Smooth muscle cell (in vitro differentiated cells): ENCODE data around the gene KMT2E. TPM values are rescaled to one million over a fixed set of nuclear protein-coding genes. Genes with fewer than 3 reads are reported as not detected.

Experiments
- DNase-seq: peaks from one replicate; lab custom pipeline; 2025; ENCODE audit not compliant: unreplicated experiment; lab: John Stamatoyannopoulos, UW
- H2AFZ ChIP-seq: fragments of 200-600 bp; sonication (generic); 2 replicates; pipeline ENCODE4 v1.6.0; 2016; ENCODE audit warnings: antibody characterized with exemption, low read depth, mild to moderate bottlenecking
- H3F3A ChIP-seq: fragments of 200-600 bp; sonication (generic); 2 replicates; pipeline ENCODE4 v1.6.0; 2017; ENCODE audit warnings: antibody characterized with exemption, low read depth
- H3K27ac ChIP-seq: fragments of 200-600 bp; sonication (generic); 2 replicates; pipeline ENCODE4 v1.5.1; 2016; ENCODE audit warnings: low read depth, mild to moderate bottlenecking
- H3K27me3 ChIP-seq: fragments of 200-600 bp; sonication (generic); 2 replicates; pipeline ENCODE4 v1.6.1; 2016; ENCODE audit warnings: low read depth, mild to moderate bottlenecking
- H3K36me3 ChIP-seq: fragments of 200-600 bp; sonication (generic); 2 replicates; pipeline ENCODE4 v1.5.1; 2016; ENCODE audit warnings: low read depth
- H3K4me1 ChIP-seq: fragments of 200-600 bp; sonication (generic); 2 replicates; pipeline ENCODE4 v1.5.1; 2016; ENCODE audit warnings: low read depth
- H3K4me2 ChIP-seq: fragments of 200-600 bp; sonication (generic); 2 replicates; pipeline ENCODE4 v1.6.0; 2016; ENCODE audit warnings: mild to moderate bottlenecking
- H3K4me3 ChIP-seq: fragments of 200-600 bp; sonication (generic); 2 replicates; pipeline ENCODE4 v1.5.1; 2016; ENCODE audit warnings: mild to moderate bottlenecking
- H3K79me2 ChIP-seq: fragments of 200-600 bp; sonication (generic); 2 replicates; pipeline ENCODE4 v1.6.0; 2016; ENCODE audit warnings: low read depth, mild to moderate bottlenecking
- H3K9ac ChIP-seq: fragments of 200-600 bp; sonication (generic); 2 replicates; pipeline ENCODE4 v1.6.0; 2016; ENCODE audit warnings: low read depth
- H3K9me3 ChIP-seq: fragments of 200-600 bp; sonication (generic); replicated peaks from 2 replicates; pipeline ENCODE4 v1.5.1; 2016; ENCODE audit warnings: low read depth
- H4K20me1 ChIP-seq: fragments of 200-600 bp; sonication (generic); 2 replicates; pipeline ENCODE4 v1.6.0; 2016; ENCODE audit warnings: low read depth
- CTCF ChIP-seq: fragments of 200-600 bp; sonication (generic); IDR thresholded peaks from 2 replicates; pipeline ENCODE4 v1.5.1; 2017; ENCODE audit warnings: borderline replicate concordance, mild to moderate bottlenecking, antibody characterized with exemption; ENCODE audit not compliant: insufficient read depth, poor library complexity, severe bottlenecking
- WGBS: methylation state at CpG from one replicate; pipeline ENCODE4 v1.1.7; 2016; ENCODE audit warnings: low lambda C conversion rate; 5-methylcytosine and 5-hydroxymethylcytosine counted together
- polyA plus RNA-seq: library from polyadenylated mRNA; unstranded; fragments of >200 nt; fragmentation: Nextera tagmentation; extraction: Ambion mirVana; gene quantifications from 2 replicates; pipeline ENCODE4 v1.2.1, GENCODE V29; 2016
- total RNA-seq: library from RNA; depleted of rRNA; stranded (reverse); fragments of >200 nt; gene quantifications from 2 replicates; pipeline ENCODE4 v1.2.3, GENCODE V29; 2014

Gene KMT2E
- total and polyA plus RNA-seq, 2 experiments from 2014 or later: 64.4 to 88.1 TPM

- Histone ChIP-seq H3K36me3 (no peaks in the 10 kb centered on the region), H2AFZ (no peak overlapping the region), H3K79me2 (peaks cover 3% of the 10 kb centered on the region), H3K9ac (no peak overlapping the region), H3K9me3 (no peaks in the 10 kb centered on the region), H3K27me3 (no peaks in the 10 kb centered on the region), H3K27ac (peak overlapping the region; percentile 56), H3K4me2 (no peak overlapping the region), H3K4me3 (no peak overlapping the region), H3F3A (no peaks in the 10 kb centered on the region), H4K20me1 (peaks cover 82% of the 10 kb centered on the region), H3K4me1 (peaks cover 13% of the 10 kb centered on the region)
- 83% methylated on average over 10 of the region's 10 CpGs for WGBS
- DNase-seq: no peak
- TF ChIP-seq CTCF: no peak
Observed at GRCh38 chr7:105132835-105133234, 118.8 kb downstream of the KMT2E start.

GRCh38 chr7:105133358-105133757, 119.4 kb downstream of the KMT2E start:
- Histone ChIP-seq H3K4me3 (no peak overlapping the region), H2AFZ (no peak overlapping the region), H3K9ac (no peak overlapping the region), H3K4me1 (peaks cover 13% of the 10 kb centered on the region), H4K20me1 (peaks cover 86% of the 10 kb centered on the region), H3K9me3 (no peaks in the 10 kb centered on the region), H3K27me3 (no peaks in the 10 kb centered on the region), H3K27ac (no peak overlapping the region), H3K79me2 (peaks cover 3% of the 10 kb centered on the region), H3K4me2 (no peak overlapping the region), H3F3A (no peaks in the 10 kb centered on the region), H3K36me3 (no peaks in the 10 kb centered on the region)
- DNase-seq: no peak
- WGBS: 97% methylated on average over 7 of the region's 7 CpGs
- TF ChIP-seq CTCF: no peak

GRCh38 chr7:105133986-105134655, 120.1 kb downstream of the KMT2E start:
- Histone ChIP-seq H3K27ac (no peak overlapping the region), H3F3A (no peaks in the 10 kb centered on the region), H3K9me3 (no peaks in the 10 kb centered on the region), H3K4me2 (no peak overlapping the region), H3K27me3 (no peaks in the 10 kb centered on the region), H3K4me3 (no peak overlapping the region), H3K4me1 (peaks cover 13% of the 10 kb centered on the region), H2AFZ (no peak overlapping the region), H3K36me3 (no peaks in the 10 kb centered on the region), H3K79me2 (peaks cover 3% of the 10 kb centered on the region), H4K20me1 (peaks cover 93% of the 10 kb centered on the region), H3K9ac (no peak overlapping the region)
- DNase-seq: no peak
- WGBS: 70% methylated on average over 9 of the region's 9 CpGs
- no peak for TF ChIP-seq CTCF

DNA sequence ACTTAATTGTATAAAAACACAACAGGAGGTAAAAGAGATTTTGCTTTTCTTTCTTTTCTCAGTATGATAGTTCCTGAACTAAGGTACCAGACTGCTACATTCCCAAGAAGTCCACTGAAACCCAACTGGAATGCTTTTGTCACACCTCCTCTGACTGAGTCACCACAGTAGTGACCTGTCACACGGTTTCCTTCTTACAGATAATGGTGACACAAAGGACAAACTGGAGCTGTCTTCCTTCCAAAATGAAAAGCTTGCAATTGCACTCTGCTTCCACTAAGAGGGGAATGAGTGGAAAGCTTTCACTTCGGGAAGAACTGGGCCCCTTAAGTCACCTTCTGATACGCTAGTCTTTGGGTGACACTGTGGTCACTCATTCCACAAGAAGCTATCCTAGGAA, 122.2 kb downstream of the KMT2E start:
- 62% methylated on average over 3 of the region's 3 CpGs for WGBS
- Histone ChIP-seq H3K9ac (no peak overlapping the region), H3K27ac (no peak overlapping the region), H2AFZ (no peak overlapping the region), H3F3A (no peaks in the 10 kb centered on the region), H3K27me3 (no peaks in the 10 kb centered on the region), H3K4me1 (peaks cover 7% of the 10 kb centered on the region), H3K9me3 (no peaks in the 10 kb centered on the region), H3K36me3 (no peaks in the 10 kb centered on the region), H4K20me1 (peaks cover 78% of the 10 kb centered on the region), H3K4me2 (no peak overlapping the region), H3K79me2 (peaks cover 8% of the 10 kb centered on the region), H3K4me3 (no peak overlapping the region)
- DNase-seq: no peak
- peak; percentile 7 for TF ChIP-seq CTCF
